B cell (primary cell): ENCODE results near the gene C19orf81. TPM values are rescaled to one million over a fixed set of nuclear protein-coding genes. Genes with fewer than 3 reads are reported as not detected.

Source experiments
- ATAC-seq: fragments of 200-7000 bp; cut with Tn5 transposase; one replicate; pipeline ENCODE4 v1.10.0; 2021; ENCODE audit warnings: low read depth, mild to moderate bottlenecking, moderate number of reproducible peaks, moderate library complexity
- CTCF ChIA-PET: fragments of 350-600 bp; sonication (Branson Sonifier 250); formaldehyde crosslinking; loops from one replicate; lab custom pipeline; 2021; ENCODE audit warnings: antibody characterized with exemption, inconsistent platforms; lab: Charles Lee
- POLR2A ChIA-PET: fragments of 350-600 bp; sonication (Branson Sonifier 250); formaldehyde crosslinking; loops from one replicate; lab custom pipeline; 2021; ENCODE audit warnings: antibody characterized with exemption; lab: Charles Lee
- DNase-seq: peaks from one replicate; pipeline ENCODE4 v3.0.0; 2013
- H2AFZ ChIP-seq: 2 replicates; pipeline ENCODE4 v1.6.1; 2012; ENCODE audit warnings: mild to moderate bottlenecking, low read depth, low read length; ENCODE audit not compliant: insufficient read depth, poor library complexity, severe bottlenecking
- H3K27ac ChIP-seq, 2 donors: 1 replicate in 1 of 2; 2 replicates in 1 of 2; pipeline ENCODE4 v1.5.1; 2012 to 2013; ENCODE audit warnings: low read length in 2 of 2, mild to moderate bottlenecking in 2 of 2, moderate library complexity in 1 of 2
- H3K27me3 ChIP-seq, 4 experiments: fragments of 200-600 bp in 1 of 4; sonication (generic) in 1 of 4; replicated peaks in 1 of 4; 1 replicate in 2 of 4; 2 replicates in 2 of 4; pipeline versions ENCODE4 v1.6.1 to v1.7.0; 2013 to 2016; ENCODE audit warnings: low read length in 3 of 4, mild to moderate bottlenecking in 2 of 4, mixed read lengths in 1 of 4, moderate library complexity in 1 of 4; ENCODE audit not compliant: insufficient read depth in 4 of 4, control insufficient read depth in 3 of 4; ENCODE audit errors: control extremely low read depth in 1 of 4
- H3K36me3 ChIP-seq, 2 experiments: replicated peaks in 1 of 2; 1 replicate in 1 of 2; 2 replicates in 1 of 2; pipeline versions ENCODE4 v1.6.1 to v1.7.1; 2013; ENCODE audit warnings: low read length in 1 of 2; ENCODE audit not compliant: insufficient read depth in 2 of 2, control insufficient read depth in 1 of 2; ENCODE audit errors: control extremely low read depth in 1 of 2, extremely low read depth in 1 of 2
- H3K4me1 ChIP-seq, 2 donors: fragments of 200-600 bp in 1 of 2; sonication (generic) in 1 of 2; 1 replicate in 1 of 2; 2 replicates in 1 of 2; pipeline versions ENCODE4 v1.5.1 to v1.6.1; 2013 to 2017; ENCODE audit warnings: low read length in 2 of 2; ENCODE audit not compliant: control insufficient read depth in 2 of 2, insufficient read depth in 2 of 2
- H3K4me2 ChIP-seq: replicated peaks from 2 replicates; pipeline ENCODE3; 2012; ENCODE audit warnings: mild to moderate bottlenecking, low read depth, low read length; ENCODE audit not compliant: poor library complexity, severe bottlenecking
- H3K4me3 ChIP-seq, 5 experiments: fragments of 200-600 bp in 1 of 5; sonication (generic) in 1 of 5; 1 replicate in 3 of 5; 2 replicates in 2 of 5; pipeline versions ENCODE4 v1.5.1 to v1.7.0; 2011 to 2016; ENCODE audit warnings: low read length in 4 of 5, mild to moderate bottlenecking in 4 of 5, low read depth in 2 of 5, control low read depth in 1 of 5, moderate library complexity in 1 of 5; ENCODE audit not compliant: insufficient read depth in 1 of 5; ENCODE audit errors: control extremely low read depth in 1 of 5, extremely low read depth in 1 of 5
- H3K79me2 ChIP-seq: fragments of 200-600 bp; sonication (generic); one replicate; pipeline ENCODE4 v1.6.0; 2016; ENCODE audit warnings: low read length; ENCODE audit not compliant: control insufficient read depth, insufficient read depth
- H3K9ac ChIP-seq: fragments of 200-600 bp; sonication (generic); 2 replicates; pipeline ENCODE4 v1.6.1; 2017; ENCODE audit warnings: mild to moderate bottlenecking, low read length, moderate library complexity
- H3K9me3 ChIP-seq, 3 donors: one replicate each; pipeline versions ENCODE4 v1.6.1 to v1.7.1; 2013; ENCODE audit warnings: low read length in 2 of 3; ENCODE audit not compliant: control insufficient read depth in 2 of 3, insufficient read depth in 1 of 3; ENCODE audit errors: control extremely low read depth in 1 of 3
- H4K20me1 ChIP-seq: 2 replicates; pipeline ENCODE4 v1.6.0; 2012; ENCODE audit warnings: mild to moderate bottlenecking, low read length; ENCODE audit not compliant: insufficient read depth, control insufficient read depth, poor library complexity, severe bottlenecking
- H3K27ac Mint-ChIP-seq: one replicate; pipeline ENCODE4 v1.8.0; 2021; ENCODE audit warnings: mixed read lengths
- H3K27me3 Mint-ChIP-seq: one replicate; pipeline ENCODE4 v1.8.0; 2021; ENCODE audit warnings: mixed read lengths
- H3K4me1 Mint-ChIP-seq: one replicate; pipeline ENCODE4 v1.8.0; 2021; ENCODE audit warnings: mixed read lengths
- H3K4me3 Mint-ChIP-seq: one replicate; pipeline ENCODE4 v1.8.0; 2021; ENCODE audit warnings: mixed read lengths
- H3K9me3 Mint-ChIP-seq: one replicate; pipeline ENCODE4 v1.8.0; 2022; ENCODE audit warnings: mixed read lengths; ENCODE audit not compliant: insufficient read depth
- CTCF ChIP-seq: fragments of 200-600 bp; IDR thresholded peaks from one replicate; pipeline ENCODE4 v1.8.0; 2022; ENCODE audit warnings: antibody characterized with exemption, mild to moderate bottlenecking
- EZH2 ChIP-seq: IDR thresholded peaks from 2 replicates; pipeline ENCODE4 v1.6.1; 2012; ENCODE audit warnings: borderline replicate concordance, low read depth, mild to moderate bottlenecking, moderate library complexity, low read length; ENCODE audit not compliant: insufficient read depth, poor library complexity, severe bottlenecking
- WGBS: methylation state at CpG from one replicate; pipeline ENCODE4 v1.1.5; 2013; ENCODE audit warnings: missing lambda C conversion rate; ENCODE audit not compliant: insufficient coverage; 5-methylcytosine and 5-hydroxymethylcytosine counted together
- intact Hi-C: fragments of 100-400 bp; cut with micrococcal nuclease; formaldehyde crosslinking; loops from one replicate; pipeline ENCODE4 v1.10.0; 2022
- polyA plus RNA-seq: library from polyadenylated mRNA; depleted of rRNA; stranded (reverse); fragments of >200 nt; gene quantifications from 2 replicates; pipeline ENCODE4 v1.2.3, GENCODE V29; 2012
- total RNA-seq, 2 donors: library from RNA; stranded (reverse); fragments of 120-200 nt in 1 of 2; gene quantifications; 1 replicate in 1 of 2; 2 replicates in 1 of 2; pipeline versions ENCODE4 v1.2.3 to v1.2.4, GENCODE V29; 2013 to 2022

The C19orf81 gene
- total and polyA plus RNA-seq, 2 donors (not counting 1 experiment from before 2014, with no cell fraction given) = 0.37 TPM; not detected in 1

GRCh38 chr19:50628551-50628950 lies 20.7 kb upstream of the C19orf81 start:
- no peak overlapping the region for H3K4me2 ChIP-seq
- WGBS = 94% methylated on average over 3 of the region's 7 CpGs
- no peak overlapping the region for H3K4me3 ChIP-seq
- no peaks in the 10 kb centered on the region for H3K36me3 ChIP-seq
- Mint-ChIP-seq H3K4me1 (no peaks in the 10 kb centered on the region), H3K27ac (no peak overlapping the region), H3K27me3 (peaks cover 26% of the 10 kb centered on the region), H3K9me3 (peaks cover 4% of the 10 kb centered on the region), H3K4me3 (no peak overlapping the region)
- ChIA-PET POLR2A (no interaction called here), CTCF (no interaction called here)
- intact Hi-C loops = no loop called here
- H3K27ac ChIP-seq = no peak overlapping the region
- ATAC-seq (no peak), DNase-seq (no peak)
- no peak for TF ChIP-seq EZH2
- TF ChIP-seq CTCF = no peak
- no peaks in the 10 kb centered on the region for H3K4me1 ChIP-seq
- H3K79me2 ChIP-seq = no peaks in the 10 kb centered on the region
- peaks cover 0 to 2% (median 0%) of the 10 kb centered on the region in 4 experiments for H3K27me3 ChIP-seq
- no peaks in the 10 kb centered on the region for H4K20me1 ChIP-seq
- no peak overlapping the region for H3K9ac ChIP-seq
- H2AFZ ChIP-seq = no peak overlapping the region
- H3K9me3 ChIP-seq = peaks cover under 1 to 28% (median 5%) of the 10 kb centered on the region in 3 donors

GRCh38 chr19:50629194-50629593 lies 20.1 kb upstream of the C19orf81 start:
- no peak overlapping the region for H3K27ac ChIP-seq
- Mint-ChIP-seq H3K27me3 (peaks cover 26% of the 10 kb centered on the region), H3K4me3 (no peak overlapping the region), H3K4me1 (no peaks in the 10 kb centered on the region), H3K27ac (no peak overlapping the region), H3K9me3 (peaks cover 8% of the 10 kb centered on the region)
- TF ChIP-seq CTCF = no peak
- no peak for TF ChIP-seq EZH2
- H3K4me2 ChIP-seq = no peak overlapping the region
- H3K4me1 ChIP-seq = no peaks in the 10 kb centered on the region
- no peaks in the 10 kb centered on the region for H4K20me1 ChIP-seq
- no peak overlapping the region for H3K4me3 ChIP-seq
- ATAC-seq = no peak
- no peak overlapping the region for H2AFZ ChIP-seq
- ChIA-PET POLR2A (no interaction called here), CTCF (no interaction called here)
- H3K36me3 ChIP-seq = no peaks in the 10 kb centered on the region
- no peak for DNase-seq
- no peak overlapping the region for H3K9ac ChIP-seq
- no peaks in the 10 kb centered on the region for H3K79me2 ChIP-seq
- peaks cover 1 to 34% (median 11%) of the 10 kb centered on the region in 3 donors for H3K9me3 ChIP-seq
- intact Hi-C loops = no loop called here
- peaks cover 0 to 2% (median 0%) of the 10 kb centered on the region in 4 experiments for H3K27me3 ChIP-seq
- 85% methylated on average over 20 of the region's 20 CpGs for WGBS
